ENCODE measurements around the gene KY. TPM values are rescaled to one million over a fixed set of nuclear protein-coding genes. Genes with fewer than 3 reads are reported as not detected.

Gene KY
- total RNA-seq, 1 donor from 2014 or later = 0.24 TPM

DNA sequence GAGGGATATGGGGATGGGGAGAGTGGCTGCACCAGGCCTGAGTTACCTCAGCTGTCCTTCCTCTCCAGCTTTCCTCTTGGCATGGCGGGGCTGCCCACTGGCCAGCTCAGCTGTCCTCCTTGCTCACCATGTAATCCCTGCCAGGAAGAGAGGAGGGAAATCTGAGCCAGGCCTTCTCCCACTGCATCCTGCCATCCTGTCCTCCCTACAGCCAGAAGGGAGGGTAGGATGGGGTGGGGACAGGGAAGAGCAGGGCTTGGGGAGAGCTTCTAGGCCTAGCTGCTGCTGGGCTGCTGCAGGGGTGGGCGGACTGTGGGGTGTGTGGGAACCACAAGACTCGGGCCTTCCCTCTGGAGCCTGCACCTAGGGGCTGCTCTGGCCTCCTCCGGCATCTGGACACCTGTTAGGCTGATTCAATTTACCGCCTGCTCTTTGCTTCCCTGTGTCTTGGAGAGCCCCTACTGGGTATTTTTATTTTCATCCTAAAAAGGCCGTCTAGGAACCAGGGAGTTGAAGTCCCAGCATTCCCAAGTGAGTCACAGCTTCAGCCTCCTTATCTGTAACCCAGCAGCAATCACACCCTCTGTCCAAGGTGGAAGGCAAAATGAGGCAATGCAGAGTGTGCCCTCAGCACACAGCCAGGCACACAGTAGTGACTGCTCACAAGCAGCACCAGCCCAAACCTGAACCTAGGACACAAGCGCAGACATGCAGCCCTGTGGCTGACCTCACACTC lies 13.1 kb upstream of the KY start:
- no peak for ATAC-seq
- no peaks in the 10 kb centered on the region for H3K4me1 ChIP-seq

DNA sequence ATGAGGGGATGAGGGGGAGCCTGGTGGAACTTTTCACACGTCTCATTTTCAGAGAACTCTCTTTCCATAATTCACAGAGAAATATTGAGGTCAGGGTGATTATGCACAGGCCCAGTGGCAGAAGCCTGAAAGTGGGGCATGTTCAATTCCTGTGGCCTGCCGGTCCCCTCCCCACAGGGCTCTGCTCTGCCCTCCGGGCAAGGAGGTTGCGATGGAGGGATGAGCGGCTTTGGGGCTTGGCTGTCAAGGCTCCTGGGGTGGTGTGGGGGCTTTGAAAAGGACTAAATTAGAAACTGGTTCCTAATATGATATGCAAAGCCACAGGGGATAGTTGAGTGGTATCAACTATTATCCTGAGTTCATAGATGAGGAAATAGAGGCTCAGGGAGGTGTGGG lies 9.2 kb upstream of the KY start:
- intact Hi-C loops (cut with DNase I) = no loop called here
- Histone ChIP-seq H3K4me3 (no peak overlapping the region), H3K9me3 (no peaks in the 10 kb centered on the region), H3K27ac (no peak overlapping the region), H3K36me3 (no peaks in the 10 kb centered on the region), H3K27me3 (ENCODE audit: low read depth) (no peaks in the 10 kb centered on the region), H3K4me1 (no peaks in the 10 kb centered on the region)
- TF ChIP-seq, protein P1, sequence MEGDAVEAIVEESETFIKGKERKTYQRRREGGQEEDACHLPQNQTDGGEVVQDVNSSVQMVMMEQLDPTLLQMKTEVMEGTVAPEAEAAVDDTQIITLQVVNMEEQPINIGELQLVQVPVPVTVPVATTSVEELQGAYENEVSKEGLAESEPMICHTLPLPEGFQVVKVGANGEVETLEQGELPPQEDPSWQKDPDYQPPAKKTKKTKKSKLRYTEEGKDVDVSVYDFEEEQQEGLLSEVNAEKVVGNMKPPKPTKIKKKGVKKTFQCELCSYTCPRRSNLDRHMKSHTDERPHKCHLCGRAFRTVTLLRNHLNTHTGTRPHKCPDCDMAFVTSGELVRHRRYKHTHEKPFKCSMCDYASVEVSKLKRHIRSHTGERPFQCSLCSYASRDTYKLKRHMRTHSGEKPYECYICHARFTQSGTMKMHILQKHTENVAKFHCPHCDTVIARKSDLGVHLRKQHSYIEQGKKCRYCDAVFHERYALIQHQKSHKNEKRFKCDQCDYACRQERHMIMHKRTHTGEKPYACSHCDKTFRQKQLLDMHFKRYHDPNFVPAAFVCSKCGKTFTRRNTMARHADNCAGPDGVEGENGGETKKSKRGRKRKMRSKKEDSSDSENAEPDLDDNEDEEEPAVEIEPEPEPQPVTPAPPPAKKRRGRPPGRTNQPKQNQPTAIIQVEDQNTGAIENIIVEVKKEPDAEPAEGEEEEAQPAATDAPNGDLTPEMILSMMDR (IDR thresholded peaks at IDR 0.05) = no peak
- DNase-seq (no peak), ATAC-seq (no peak)

More for the DNA sequence above, 13.1 kb upstream of the KY start:
- H3K4me3 ChIP-seq = no peak overlapping the region
- no peaks in the 10 kb centered on the region for H3K36me3 ChIP-seq
- no peaks in the 10 kb centered on the region for H3K9me3 ChIP-seq
- H3K27me3 ChIP-seq (ENCODE audit: low read depth) = no peaks in the 10 kb centered on the region
- no peak overlapping the region for H3K27ac ChIP-seq
- TF ChIP-seq, protein P1 (IDR thresholded peaks at IDR 0.05) = no peak
- intact Hi-C loops (cut with DNase I) = no loop called here
- DNase-seq = no peak

DNA sequence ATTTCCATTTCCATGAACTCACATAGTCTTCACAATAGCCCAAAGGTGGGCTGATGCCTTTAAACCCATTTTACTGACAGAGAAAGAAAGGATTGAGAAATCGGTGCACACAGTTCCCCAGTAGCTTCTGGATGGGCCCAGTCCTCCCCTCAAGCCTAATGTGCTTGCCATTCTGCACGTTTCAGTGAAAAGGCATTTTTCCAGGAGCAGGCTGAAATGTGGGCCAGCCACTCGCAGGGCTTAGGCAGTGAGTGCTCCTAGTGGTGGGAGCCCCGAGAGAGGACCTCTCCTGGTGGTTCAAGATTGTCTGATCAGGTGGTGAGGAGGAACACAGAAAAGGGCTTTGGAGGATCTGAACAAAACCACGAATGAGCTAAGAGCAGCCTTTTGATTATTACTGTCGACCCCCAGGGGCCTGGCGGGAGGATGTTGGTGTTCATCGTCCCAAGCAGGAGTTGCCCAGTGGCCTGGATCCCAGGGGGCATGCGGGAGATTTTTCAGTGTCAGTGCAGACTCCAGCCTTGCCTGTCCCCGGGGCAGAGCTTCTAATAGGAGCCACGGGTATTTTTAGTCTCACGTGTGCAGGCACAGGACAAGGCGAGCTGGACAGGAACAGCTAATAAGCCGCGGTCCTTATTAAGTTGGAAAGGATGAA lies 8.7 kb upstream of the KY start:
- intact Hi-C loops (cut with DNase I) = no loop called here

GRCh38 chr3:134658555-134658954 lies 7.7 kb upstream of the KY start:
- TF ChIP-seq, protein P1 (IDR thresholded peaks at IDR 0.05) = no peak
- H3K27me3 ChIP-seq (ENCODE audit: low read depth) = no peaks in the 10 kb centered on the region
- no peaks in the 10 kb centered on the region for H3K36me3 ChIP-seq
- H3K27ac ChIP-seq = no peak overlapping the region
- ATAC-seq (no peak), DNase-seq (no peak)
- H3K9me3 ChIP-seq = no peaks in the 10 kb centered on the region
- no peaks in the 10 kb centered on the region for H3K4me1 ChIP-seq
- H3K4me3 ChIP-seq = no peak overlapping the region
- intact Hi-C loops (cut with DNase I) = no loop called here

More for the DNA sequence above, 8.7 kb upstream of the KY start:
- Histone ChIP-seq H3K4me3 (no peak overlapping the region), H3K36me3 (no peaks in the 10 kb centered on the region), H3K9me3 (no peaks in the 10 kb centered on the region), H3K27me3 (ENCODE audit: low read depth) (no peaks in the 10 kb centered on the region), H3K4me1 (no peaks in the 10 kb centered on the region), H3K27ac (no peak overlapping the region)
- TF ChIP-seq, protein P1 (IDR thresholded peaks at IDR 0.05) = no peak
- no peak for DNase-seq
- ATAC-seq = no peak

GRCh38 chr3:134656211-134656800 lies 5.5 kb upstream of the KY start:
- ATAC-seq (no peak), DNase-seq (no peak)
- H3K4me3 ChIP-seq = no peak overlapping the region
- H3K27ac ChIP-seq = no peak overlapping the region
- no peaks in the 10 kb centered on the region for H3K9me3 ChIP-seq
- intact Hi-C loops (cut with DNase I) = no loop called here
- H3K36me3 ChIP-seq = no peaks in the 10 kb centered on the region
- H3K27me3 ChIP-seq (ENCODE audit: low read depth) = peaks cover 6% of the 10 kb centered on the region
- peaks cover 7% of the 10 kb centered on the region for H3K4me1 ChIP-seq
- TF ChIP-seq, protein P1 (IDR thresholded peaks at IDR 0.05) = no peak

All from lower lobe of right lung (tissue), 2 donors.